GM12878 (cell line): ENCODE results near the gene HECTD4. TPM values are rescaled to one million over a fixed set of nuclear protein-coding genes. Genes with fewer than 3 reads are reported as not detected.

Experiments
- ATAC-seq: fragments of 200-7000 bp; cut with Tn5 transposase; 3 replicates; pipeline ENCODE4 v1.9.1; 2020; ENCODE audit warnings: mild to moderate bottlenecking, moderate library complexity
- BruUV-seq: library from RNA; stranded (reverse); fragments of 400-500 nt; replicated peaks from 2 replicates; lab custom pipeline; 2021; lab: Mats Ljungman, UMichigan
- CTCF ChIA-PET: fragments of 300-600 bp; sonication (Branson Sonifier 250); formaldehyde crosslinking; extraction: SDS; loops from one replicate; lab custom pipeline; 2021; ENCODE audit warnings: inconsistent platforms; lab: Yijun Ruan, JAX
- POLR2A ChIA-PET: fragments of 350-600 bp; formaldehyde crosslinking; extraction: SDS; loops from one replicate; lab custom pipeline; 2021; ENCODE audit warnings: inconsistent platforms; lab: Charles Lee
- RAD21 ChIA-PET: fragments of 300-600 bp; sonication (Branson Sonifier 250); formaldehyde crosslinking; loops from one replicate; lab custom pipeline; 2023; ENCODE audit warnings: antibody characterized with exemption; ENCODE audit not compliant: unreplicated experiment; lab: Charles Lee
- SMC1A ChIA-PET: fragments of 300-600 bp; sonication (Branson Sonifier 250); formaldehyde crosslinking; loops from one replicate; lab custom pipeline; 2023; ENCODE audit not compliant: unreplicated experiment, uncharacterized antibody; lab: Charles Lee
- DNase-seq: peaks from one replicate; pipeline ENCODE4 v3.0.0-alpha.2; 2011; ENCODE audit warnings: low read depth, low spot score
- FAIRE-seq: peaks from 3 replicates; lab custom pipeline; 2011; peaks lifted over from hg19 to GRCh38; lab: Jason Lieb, UNC
- H2AFZ ChIP-seq: 2 replicates; pipeline ENCODE4 v1.6.0; 2011; ENCODE audit warnings: low read depth, low read length, control low read depth; ENCODE audit not compliant: control insufficient read depth
- H3K27ac ChIP-seq: 2 replicates; pipeline ENCODE4 v1.5.1; 2011; ENCODE audit warnings: control low read depth; ENCODE audit not compliant: control insufficient read depth, insufficient read depth
- H3K27me3 ChIP-seq, 2 experiments: replicated peaks in 1 of 2; 2 replicates each; pipeline versions ENCODE4 v1.6.0 to v1.6.1; 2011; ENCODE audit warnings: low read length in 1 of 2; ENCODE audit not compliant: control insufficient read depth in 2 of 2, insufficient read depth in 2 of 2
- H3K36me3 ChIP-seq, 2 experiments: 2 replicates each; pipeline ENCODE4 v1.5.1; 2011; ENCODE audit warnings: low read length in 1 of 2; ENCODE audit not compliant: control insufficient read depth in 2 of 2, insufficient read depth in 2 of 2
- H3K4me1 ChIP-seq: 2 replicates; pipeline ENCODE4 v1.6.1; 2011; ENCODE audit warnings: mild to moderate bottlenecking, low read length, moderate library complexity, mixed read lengths; ENCODE audit not compliant: control insufficient read depth, insufficient read depth
- H3K4me2 ChIP-seq: 2 replicates; pipeline ENCODE4 v1.6.0; 2011; ENCODE audit warnings: control low read depth; ENCODE audit not compliant: control insufficient read depth, insufficient read depth
- H3K4me3 ChIP-seq: fragments of 200-600 bp; sonication (generic); 2 replicates; pipeline ENCODE4 v1.5.1; 2016
- H3K79me2 ChIP-seq: 2 replicates; pipeline ENCODE4 v1.6.0; 2011; ENCODE audit warnings: low read length; ENCODE audit not compliant: control insufficient read depth, insufficient read depth
- H3K9ac ChIP-seq: 2 replicates; pipeline ENCODE4 v1.8.0; 2011; ENCODE audit warnings: low read length, control low read depth, mixed read lengths; ENCODE audit not compliant: control insufficient read depth, insufficient read depth
- H3K9me3 ChIP-seq: replicated peaks from 3 replicates; pipeline ENCODE4 v1.5.1; 2011; ENCODE audit warnings: mild to moderate bottlenecking, low read length; ENCODE audit not compliant: control insufficient read depth, insufficient read depth
- H4K20me1 ChIP-seq: 2 replicates; pipeline ENCODE4 v1.6.0; 2011; ENCODE audit not compliant: control insufficient read depth, insufficient read depth
- CBFB ChIP-seq: IDR thresholded peaks from 2 replicates; pipeline ENCODE4 v1.6.1; 2016; ENCODE audit warnings: antibody characterized with exemption, low read depth
- CTCF ChIP-seq, 3 experiments: IDR thresholded peaks in 2 of 3; conservative IDR thresholded peaks in 1 of 3; 2 replicates each; pipeline ENCODE4 v1.5.1; 2011; ENCODE audit warnings: low read depth in 3 of 3, low read length in 3 of 3, mild to moderate bottlenecking in 3 of 3, control low read depth in 2 of 3, moderate library complexity in 2 of 3, inconsistent platforms in 1 of 3, mixed read lengths in 1 of 3; ENCODE audit not compliant: control insufficient read depth in 2 of 3, insufficient read depth in 1 of 3; ENCODE audit errors: extremely low read depth in 1 of 3
- DPF2 ChIP-seq: fragments of 450-650 bp; IDR thresholded peaks from 2 replicates; pipeline ENCODE4 v1.6.1; 2017; ENCODE audit warnings: mild to moderate bottlenecking
- GABPA ChIP-seq: IDR thresholded peaks from 2 replicates; pipeline ENCODE4 v1.6.1; 2014; ENCODE audit warnings: antibody characterized with exemption, low read depth, mild to moderate bottlenecking, inconsistent platforms
- HDGF ChIP-seq: fragments of 450-650 bp; IDR thresholded peaks from 2 replicates; pipeline ENCODE4 v1.6.1; 2016; ENCODE audit warnings: antibody characterized with exemption
- NFXL1 ChIP-seq: fragments of 450-650 bp; IDR thresholded peaks from 2 replicates; pipeline ENCODE4 v1.6.1; 2017; ENCODE audit warnings: antibody characterized with exemption, mild to moderate bottlenecking, borderline replicate concordance
- PAX5 ChIP-seq: IDR thresholded peaks from 2 replicates; pipeline ENCODE4 v1.6.1; 2011; ENCODE audit warnings: low read depth, low read length, borderline replicate concordance
- RAD21 ChIP-seq: IDR thresholded peaks from 2 replicates; pipeline ENCODE4 v1.6.1; 2011; ENCODE audit warnings: mild to moderate bottlenecking, low read depth, low read length, moderate library complexity; ENCODE audit not compliant: insufficient read depth
- RBBP5 ChIP-seq: fragments of 200-600 bp; sonication (generic); conservative IDR thresholded peaks from 2 replicates; pipeline ENCODE4 v1.6.1; 2016
- RUNX3 ChIP-seq: IDR thresholded peaks from 2 replicates; pipeline ENCODE4 v1.6.1; 2012; ENCODE audit warnings: low read length, inconsistent platforms
- WRNIP1 ChIP-seq: IDR thresholded peaks from 2 replicates; pipeline ENCODE4 v1.6.1; 2011; ENCODE audit warnings: low read depth, low read length, improper control_type of control experiment, borderline replicate concordance
- ZSCAN29 ChIP-seq: fragments of 450-650 bp; IDR thresholded peaks from 2 replicates; pipeline ENCODE4 v1.6.1; 2017; ENCODE audit warnings: mild to moderate bottlenecking, moderate library complexity
- WGBS: methylation state at CpG from one replicate; pipeline ENCODE4 v1.1.6; 2016; ENCODE audit warnings: low lambda C conversion rate; ENCODE audit not compliant: insufficient replicate concordance, insufficient coverage; ENCODE audit errors: missing lambda C conversion rate; 5-methylcytosine and 5-hydroxymethylcytosine counted together
- in situ Hi-C: fragments of 300-500 bp; cut with MboI; formaldehyde crosslinking; loops from 9 replicates; pipeline ENCODE4 v1.14.3; 2018; ENCODE audit warnings: mixed read lengths
- intact Hi-C: fragments of 100-400 bp; cut with micrococcal nuclease; formaldehyde crosslinking; loops from one replicate; pipeline ENCODE4 v1.14.2; 2022; ENCODE audit not compliant: unreplicated experiment
- polyA plus RNA-seq, 11 experiments: library from polyadenylated mRNA; depleted of rRNA in 4 of 11; unstranded in 6 of 11; stranded (reverse) in 5 of 11; fragments of >200 nt; fragmentation: Nextera tagmentation in 4 of 11; fragmentation: Illumina TruSeq in 1 of 11; extraction: Ambion mirVana in 4 of 11; extraction: Trizol in 1 of 11; gene quantifications; 1 replicate in 1 of 11; 2 replicates in 10 of 11; pipeline versions ENCODE4 v1.2.1 to v1.2.3, GENCODE V29; 2011 to 2016; ENCODE audit warnings: inconsistent platforms in 2 of 11, missing spikeins in 2 of 11, low read depth in 1 of 11
- total RNA-seq, 4 experiments: library from RNA; depleted of rRNA in 3 of 4; stranded (reverse); fragments of >200 nt in 3 of 4; fragmentation: Illumina TruSeq in 1 of 4; extraction: Trizol in 1 of 4; gene quantifications; 2 replicates each; pipeline versions ENCODE4 v1.2.1 to v1.2.3, GENCODE V29; 2013 to 2021
- TF ChIP-seq, protein P1 (sequence below): fragments of 450-650 bp; IDR thresholded peaks from 2 replicates; pipeline ENCODE4 v1.6.1; 2017; ENCODE audit warnings: mild to moderate bottlenecking, moderate library complexity

HECTD4 gene
- total and polyA plus RNA-seq, 10 of the 15 experiments (the other 5 are each of a cell fraction or from before 2014, with no cell fraction given): 5.8 to 43.9 (median 17.9) TPM

GRCh38 chr12:112233242-112233641 lies 149.0 kb downstream of the HECTD4 start:
- DNase-seq: no peak
- CTCF ChIA-PET: no interaction called here
- Histone ChIP-seq H3K79me2 (no peaks in the 10 kb centered on the region), H3K9ac (no peak overlapping the region), H3K4me3 (no peak overlapping the region), H3K9me3 (no peaks in the 10 kb centered on the region), H3K4me1 (no peaks in the 10 kb centered on the region), H4K20me1 (no peaks in the 10 kb centered on the region), H2AFZ (no peak overlapping the region), H3K36me3 (peaks cover 7 to 27% of the 10 kb centered on the region in 2 experiments), H3K27ac (no peak overlapping the region), H3K27me3 (no peaks in the 10 kb centered on the region), H3K4me2 (no peak overlapping the region)
- in situ Hi-C loops: no loop called here
- ATAC-seq: no peak
- no peak for TF ChIP-seq PAX5
- no peak for TF ChIP-seq RBBP5
- POLR2A ChIA-PET: no interaction called here
- WGBS: 89% methylated on average over 4 of the region's 4 CpGs
- RAD21 ChIA-PET: interaction anchor here (0.6 to 0.8 kb wide), 2 partner anchors 35 to 46 kb away, joined by 3 to 4 read pairs; no protein-coding TSS in a partner anchor
- SMC1A ChIA-PET: interaction anchor here (0.6 to 1.3 kb wide), 3 partner anchors 10 to 213 kb away, joined by 3 to 4 read pairs (median 3); no protein-coding TSS in a partner anchor
- no peak for FAIRE-seq
- intact Hi-C loops: no loop called here
- BruUV-seq: no TSS peak

DNA sequence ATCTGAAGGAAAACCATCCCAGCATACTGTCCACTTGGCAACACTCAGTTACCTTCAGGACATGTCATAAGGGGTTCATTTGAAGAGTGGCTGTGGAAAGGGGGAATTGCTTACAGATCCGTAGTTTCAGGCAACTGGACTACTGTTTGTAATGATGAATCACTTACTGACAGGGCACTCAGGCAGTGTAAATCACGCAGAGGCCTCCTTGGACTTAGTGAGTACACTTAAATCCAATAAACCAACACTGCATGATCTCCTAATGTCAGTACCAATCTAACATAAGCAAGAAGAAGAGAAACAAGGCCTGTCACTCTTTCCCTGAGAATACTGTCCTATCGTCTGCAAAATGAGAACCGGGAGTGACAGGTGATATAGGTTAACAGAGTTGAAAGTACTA lies 152.1 kb downstream of the HECTD4 start:
- Histone ChIP-seq H3K9me3 (no peaks in the 10 kb centered on the region), H3K79me2 (no peaks in the 10 kb centered on the region), H4K20me1 (no peaks in the 10 kb centered on the region), H3K4me1 (no peaks in the 10 kb centered on the region), H3K4me2 (no peak overlapping the region), H3K4me3 (no peak overlapping the region), H2AFZ (no peak overlapping the region), H3K36me3 (peaks cover 9 to 35% of the 10 kb centered on the region in 2 experiments), H3K27me3 (no peaks in the 10 kb centered on the region), H3K9ac (no peak overlapping the region), H3K27ac (no peak overlapping the region)
- in situ Hi-C loops: no loop called here
- no TSS peak for BruUV-seq
- ChIA-PET POLR2A (no interaction called here), CTCF (interaction anchor here (1.1 kb wide), 1 partner anchor 14 kb away, joined by 3 read pairs; no protein-coding TSS in a partner anchor), SMC1A (no interaction called here), RAD21 (no interaction called here)
- 100% methylated on average over 4 of the region's 4 CpGs for WGBS
- no peak for DNase-seq
- intact Hi-C loops: no loop called here
- no peak for ATAC-seq
- no peak for FAIRE-seq
- TF ChIP-seq DPF2: no peak
- TF ChIP-seq CTCF (IDR thresholded peaks at IDR 0.05 in 2 of 3, conservative IDR thresholded peaks at IDR 0.05 in 1 of 3; ENCODE audit: control insufficient read depth in 2 of 3, extremely low read depth in 1 of 3, insufficient read depth in 1 of 3, low read depth in 3 of 3, low read length in 3 of 3): no peak
- TF ChIP-seq RUNX3: no peak
- no peak for TF ChIP-seq ZSCAN29
- TF ChIP-seq CBFB: no peak
- no peak for TF ChIP-seq HDGF
- no peak for TF ChIP-seq NFXL1
- TF ChIP-seq, protein P1, sequence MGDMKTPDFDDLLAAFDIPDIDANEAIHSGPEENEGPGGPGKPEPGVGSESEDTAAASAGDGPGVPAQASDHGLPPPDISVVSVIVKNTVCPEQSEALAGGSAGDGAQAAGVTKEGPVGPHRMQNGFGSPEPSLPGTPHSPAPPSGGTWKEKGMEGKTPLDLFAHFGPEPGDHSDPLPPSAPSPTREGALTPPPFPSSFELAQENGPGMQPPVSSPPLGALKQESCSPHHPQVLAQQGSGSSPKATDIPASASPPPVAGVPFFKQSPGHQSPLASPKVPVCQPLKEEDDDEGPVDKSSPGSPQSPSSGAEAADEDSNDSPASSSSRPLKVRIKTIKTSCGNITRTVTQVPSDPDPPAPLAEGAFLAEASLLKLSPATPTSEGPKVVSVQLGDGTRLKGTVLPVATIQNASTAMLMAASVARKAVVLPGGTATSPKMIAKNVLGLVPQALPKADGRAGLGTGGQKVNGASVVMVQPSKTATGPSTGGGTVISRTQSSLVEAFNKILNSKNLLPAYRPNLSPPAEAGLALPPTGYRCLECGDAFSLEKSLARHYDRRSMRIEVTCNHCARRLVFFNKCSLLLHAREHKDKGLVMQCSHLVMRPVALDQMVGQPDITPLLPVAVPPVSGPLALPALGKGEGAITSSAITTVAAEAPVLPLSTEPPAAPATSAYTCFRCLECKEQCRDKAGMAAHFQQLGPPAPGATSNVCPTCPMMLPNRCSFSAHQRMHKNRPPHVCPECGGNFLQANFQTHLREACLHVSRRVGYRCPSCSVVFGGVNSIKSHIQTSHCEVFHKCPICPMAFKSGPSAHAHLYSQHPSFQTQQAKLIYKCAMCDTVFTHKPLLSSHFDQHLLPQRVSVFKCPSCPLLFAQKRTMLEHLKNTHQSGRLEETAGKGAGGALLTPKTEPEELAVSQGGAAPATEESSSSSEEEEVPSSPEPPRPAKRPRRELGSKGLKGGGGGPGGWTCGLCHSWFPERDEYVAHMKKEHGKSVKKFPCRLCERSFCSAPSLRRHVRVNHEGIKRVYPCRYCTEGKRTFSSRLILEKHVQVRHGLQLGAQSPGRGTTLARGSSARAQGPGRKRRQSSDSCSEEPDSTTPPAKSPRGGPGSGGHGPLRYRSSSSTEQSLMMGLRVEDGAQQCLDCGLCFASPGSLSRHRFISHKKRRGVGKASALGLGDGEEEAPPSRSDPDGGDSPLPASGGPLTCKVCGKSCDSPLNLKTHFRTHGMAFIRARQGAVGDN: no peak
- TF ChIP-seq WRNIP1: no peak
- no peak for TF ChIP-seq GABPA
- TF ChIP-seq RAD21: no peak
